GM19193 (cell line): ENCODE data around the gene SEMA6A.

Experiments
- POLR2A ChIP-seq: IDR thresholded peaks from 4 replicates; pipeline ENCODE4 v1.6.1; 2011; ENCODE audit not compliant: insufficient read depth, insufficient read length; ENCODE audit errors: extremely low read depth

SEMA6A gene

DNA sequence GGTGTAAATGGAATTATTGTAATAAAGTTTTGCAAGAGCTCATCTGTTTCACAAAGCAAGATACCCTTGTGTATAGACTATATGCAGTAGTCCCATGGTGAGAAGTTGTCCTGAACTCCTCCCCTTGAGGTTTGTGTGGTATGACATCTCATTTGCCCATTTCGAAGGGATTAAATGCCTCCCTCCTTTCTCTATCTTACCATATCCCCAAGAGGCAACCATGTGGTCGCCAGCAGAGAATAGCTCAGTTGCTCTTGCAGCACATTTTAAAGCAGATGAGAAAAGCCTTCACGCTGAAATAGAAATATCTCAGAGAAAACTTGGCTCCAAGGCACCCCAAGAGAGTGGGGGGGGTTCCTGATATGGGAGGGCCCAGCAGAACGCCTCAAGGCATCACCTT is 4.6 kb downstream of the SEMA6A start:
- TF ChIP-seq POLR2A = no peak

- no peak for TF ChIP-seq POLR2A
These were observed 7.5 kb downstream of the SEMA6A start for GRCh38 chr5:116567106-116567505.

- TF ChIP-seq POLR2A = no peak
These were observed 8.4 kb downstream of the SEMA6A start for GRCh38 chr5:116566251-116566650.

DNA sequence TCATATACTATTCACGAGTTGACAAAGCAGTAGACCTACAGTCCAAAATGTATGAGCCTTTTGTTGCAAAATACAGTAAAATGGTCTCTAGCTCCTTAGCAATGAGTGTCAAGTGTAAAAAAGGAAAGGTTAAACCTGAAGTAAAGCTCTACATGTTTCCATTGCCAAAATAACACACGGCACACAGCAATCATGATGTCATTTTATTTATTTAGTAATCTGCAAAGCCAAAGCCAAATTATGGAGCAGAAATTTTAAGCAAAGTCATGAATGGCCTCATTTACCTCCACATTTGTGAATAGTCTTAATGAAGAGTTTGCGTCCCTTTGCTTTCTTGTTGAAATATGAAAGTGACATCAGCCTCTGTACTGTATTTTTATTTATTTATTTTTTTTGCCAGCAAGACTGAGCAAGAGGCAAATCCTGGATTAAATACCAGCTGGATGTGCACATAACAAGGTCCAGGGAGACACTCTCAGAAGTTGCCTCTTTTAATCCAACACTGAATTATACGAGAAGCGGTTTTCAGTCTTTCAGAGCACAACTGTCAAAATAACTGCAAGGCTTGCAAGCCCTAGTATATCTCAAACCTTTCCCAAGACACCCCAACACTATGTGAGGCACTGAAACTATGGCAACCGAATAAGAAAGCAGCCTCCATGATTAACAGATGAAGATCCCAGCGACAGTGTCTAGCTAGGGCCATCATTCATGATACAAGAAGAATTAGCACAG is 9.7 kb downstream of the SEMA6A start:
- TF ChIP-seq POLR2A = no peak

- TF ChIP-seq POLR2A = no peak
These were observed 10.3 kb downstream of the SEMA6A start for GRCh38 chr5:116564312-116564711.

- TF ChIP-seq POLR2A = no peak
These were observed 10.8 kb downstream of the SEMA6A start for GRCh38 chr5:116563736-116564308.

DNA sequence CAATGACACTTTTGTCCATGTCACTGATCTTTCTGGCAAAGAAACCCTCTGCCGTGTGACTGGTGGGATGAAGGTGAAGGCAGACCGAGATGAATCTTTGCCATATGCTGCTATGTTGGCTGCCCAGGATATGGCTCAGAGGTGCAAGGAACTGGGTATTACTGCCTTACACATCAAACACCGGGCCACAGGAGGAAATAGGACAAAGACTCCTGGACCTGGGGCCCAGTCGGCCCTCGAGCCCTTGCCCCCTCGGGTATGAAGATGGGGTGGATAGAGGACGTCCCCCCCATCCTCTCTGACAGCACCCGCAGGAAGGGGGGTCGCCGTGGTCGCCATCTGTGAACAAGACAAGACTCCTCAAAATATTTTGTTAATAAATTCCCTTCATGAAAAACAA is 12.0 kb downstream of the SEMA6A start:
- no peak for TF ChIP-seq POLR2A

DNA sequence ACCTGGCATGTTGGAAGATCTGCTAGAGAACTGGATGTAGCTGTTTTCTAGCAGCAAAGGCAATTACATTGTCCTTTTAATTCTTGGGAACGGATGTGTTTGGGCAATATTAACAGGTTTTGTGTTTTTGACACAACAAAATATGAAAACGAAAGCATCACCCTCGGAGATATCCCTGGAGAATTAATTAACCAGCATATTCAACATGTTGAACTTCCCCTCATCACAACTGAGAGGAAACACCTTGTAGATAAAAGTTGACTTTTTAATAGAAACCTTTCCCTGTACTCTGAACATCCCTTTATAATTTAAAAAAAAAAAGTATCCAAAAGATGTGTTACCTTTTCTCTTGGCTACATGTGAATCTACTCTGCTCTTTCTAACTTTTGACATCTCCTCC is 13.0 kb downstream of the SEMA6A start:
- no peak for TF ChIP-seq POLR2A

DNA sequence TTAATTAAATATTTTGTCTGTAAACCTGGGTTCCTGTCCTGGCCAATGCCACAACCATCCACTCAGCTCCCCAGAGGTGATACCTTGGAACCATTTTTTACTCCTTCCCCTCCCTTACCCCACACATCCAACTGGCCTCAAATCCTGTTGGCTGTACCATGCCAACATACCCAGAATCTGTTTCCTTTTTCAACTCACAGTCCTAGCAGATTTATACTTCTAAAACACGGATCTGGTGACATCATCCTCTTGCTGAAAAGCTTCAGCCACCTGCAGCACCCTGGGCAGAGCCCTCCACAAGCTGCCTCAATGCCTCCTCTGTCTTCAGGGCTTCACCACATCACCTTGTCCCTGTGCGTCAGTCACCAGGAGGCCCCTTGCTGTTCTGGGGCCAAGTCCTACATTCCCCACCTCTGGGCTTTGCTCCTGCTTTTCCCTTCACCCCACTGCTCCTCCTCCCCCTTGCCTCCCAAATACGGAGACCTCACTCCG is 14.9 kb downstream of the SEMA6A start:
- TF ChIP-seq POLR2A = no peak

DNA sequence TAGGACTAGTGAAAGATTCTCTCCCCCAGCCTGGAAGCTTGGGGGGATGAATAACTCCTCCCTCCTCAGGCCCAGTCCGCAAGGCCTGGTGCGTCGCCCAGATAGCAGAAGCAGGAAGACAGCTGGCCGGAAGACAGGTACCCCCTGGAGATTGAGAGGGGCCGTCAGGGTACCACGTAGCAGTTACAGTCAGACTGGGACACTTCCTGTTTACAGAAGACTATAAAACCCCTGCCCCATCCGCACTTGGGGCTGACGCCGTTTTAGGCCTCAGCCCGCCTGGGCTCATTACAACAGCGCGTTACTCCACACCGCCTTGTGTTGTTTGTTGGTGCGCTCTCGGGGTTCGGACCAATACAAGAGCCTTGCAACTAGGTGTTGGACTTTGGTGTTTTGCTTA is 15.4 kb downstream of the SEMA6A start:
- TF ChIP-seq POLR2A = no peak

DNA sequence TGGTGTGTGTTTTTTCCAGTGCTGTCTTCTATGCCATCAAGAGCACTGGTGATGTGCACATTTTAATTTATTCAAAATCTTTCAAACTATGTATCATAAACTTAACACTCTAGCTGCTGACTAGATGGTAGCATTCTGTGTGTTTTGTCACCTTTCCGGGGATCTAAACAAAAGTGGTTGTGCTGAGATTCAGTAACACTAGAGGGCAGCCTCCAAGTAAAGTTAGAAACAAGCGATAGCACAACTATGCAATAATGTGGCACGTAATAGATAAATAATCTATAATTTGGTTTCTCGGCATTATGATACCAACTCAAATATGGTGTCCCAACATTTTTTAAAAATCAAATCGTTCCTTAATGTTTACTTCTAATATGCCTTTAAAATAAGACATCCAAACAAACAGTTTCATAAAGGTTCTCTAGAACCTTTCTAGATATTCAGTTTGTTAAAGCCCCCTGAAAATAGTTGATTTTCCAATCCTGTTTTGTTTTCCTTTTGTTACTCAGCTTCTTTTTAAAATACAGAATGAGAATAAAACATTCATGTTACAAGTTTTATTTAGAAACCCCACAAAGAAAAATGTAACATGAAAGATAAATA is 16.9 kb downstream of the SEMA6A start:
- TF ChIP-seq POLR2A = no peak

GRCh38 chr5:116554764-116555163 is 19.9 kb downstream of the SEMA6A start:
- no peak for TF ChIP-seq POLR2A

- no peak for TF ChIP-seq POLR2A
These were observed 21.3 kb downstream of the SEMA6A start for GRCh38 chr5:116553366-116553765.

DNA sequence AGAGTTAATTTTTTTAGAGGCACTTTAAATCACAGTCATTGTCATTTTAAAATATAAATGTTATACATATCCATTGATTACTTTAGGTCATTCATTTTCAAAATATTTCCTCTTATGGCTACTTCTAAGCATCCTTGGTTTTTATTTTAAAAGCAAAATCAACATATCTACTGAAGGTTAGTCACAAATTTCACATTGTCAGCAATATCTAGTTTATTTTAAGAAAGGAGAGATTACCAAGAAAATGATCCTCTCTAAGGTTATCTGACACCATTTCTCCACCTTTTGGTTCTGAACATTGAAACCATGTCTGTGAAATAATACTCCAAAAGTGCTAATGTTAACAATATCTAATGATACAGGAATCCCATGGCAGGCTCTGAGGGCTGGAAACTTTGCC is 24.5 kb downstream of the SEMA6A start:
- TF ChIP-seq POLR2A = no peak

DNA sequence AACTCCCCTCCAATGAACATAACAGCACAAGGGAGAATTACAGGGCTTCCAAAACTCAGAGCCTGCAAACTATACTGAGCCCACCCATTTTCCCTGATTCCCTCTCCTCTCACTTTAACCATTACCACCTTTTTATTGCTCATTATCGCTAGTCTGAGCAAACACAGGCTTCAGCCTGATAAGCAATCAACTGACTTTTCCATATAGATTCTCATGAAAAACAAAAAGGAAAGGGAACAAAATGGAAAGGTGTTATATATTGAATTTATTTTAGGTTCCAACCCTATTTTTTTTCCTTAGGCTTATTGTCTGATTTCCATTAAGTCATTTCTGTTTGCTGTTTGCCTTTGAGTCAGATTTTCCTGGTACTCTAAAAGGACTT is 27.9 kb downstream of the SEMA6A start:
- TF ChIP-seq POLR2A = no peak
